Measurements from ENCODE around the gene E4F1. TPM values are rescaled to one million over a fixed set of nuclear protein-coding genes. Genes with fewer than 3 reads are reported as not detected.

E4F1 gene
- total RNA-seq, result 10 to 100 TPM; 39.5 to 41.2 TPM
- polyA plus RNA-seq, result 10 to 100 TPM in 2 of 3 donors, 1 to 10 TPM in 1; 8.7 to 19.2 (median 10.9) TPM
- 49.6 to 103 (median 74.4) reads per million in 6 experiments for total RNA-seq

- peak; percentile 95 to 97 for ATAC-seq
- H3K4me1 Mint-ChIP-seq, result peaks cover 0 to 26% (median 13%) of the 10 kb centered on the region in 4 donors
- no peaks in the 10 kb centered on the region for H3K27me3 Mint-ChIP-seq
- peak; percentile 92 to 99 (median 98) for DNase-seq
- H3K36me3 Mint-ChIP-seq, result peaks cover 0 to 18% (median 6%) of the 10 kb centered on the region in 3 donors
- H3K4me3 Mint-ChIP-seq, result peak within 1 kb of the TSS; percentile 79 to 93 (median 88)
- POLR2A ChIA-PET, result interaction anchor here (0.7 to 2.0 kb wide), 6 partner anchors 9 to 290 kb away, joined by 4 to 13 read pairs (median 4); partner anchors contain the start of genes ECI1, MLST8, PGP and TRAF7
- peak within 1 kb of the TSS; percentile 51 to 95 (median 90) for H3K27ac Mint-ChIP-seq
- H3K9me3 Mint-ChIP-seq, result no peaks in the 10 kb centered on the region
Measured at GRCh38 chr16:2223221-2223941, at the start of gene E4F1. Gene E4F1 (plus strand): TSS chr16:2223591. CDS start chr16:2223614, 23 bp downstream.

GRCh38 chr16:2173916-2174315, 49.5 kb upstream of the E4F1 start:
- ATAC-seq (no peak), DNase-seq (no peak)
- no peaks in the 10 kb centered on the region for H3K4me1 Mint-ChIP-seq
- POLR2A ChIA-PET, result interaction anchor here (1.2 kb wide), 1 partner anchor 19 kb away, joined by 3 read pairs; the partner anchor contains the start of gene TRAF7
- H3K4me3 Mint-ChIP-seq, result no peak overlapping the region
- peaks cover 0 to 18% (median 1%) of the 10 kb centered on the region in 3 donors for H3K36me3 Mint-ChIP-seq
- no peaks in the 10 kb centered on the region for H3K27me3 Mint-ChIP-seq
- H3K9me3 Mint-ChIP-seq, result no peaks in the 10 kb centered on the region
- H3K27ac Mint-ChIP-seq, result no peak overlapping the region

DNA sequence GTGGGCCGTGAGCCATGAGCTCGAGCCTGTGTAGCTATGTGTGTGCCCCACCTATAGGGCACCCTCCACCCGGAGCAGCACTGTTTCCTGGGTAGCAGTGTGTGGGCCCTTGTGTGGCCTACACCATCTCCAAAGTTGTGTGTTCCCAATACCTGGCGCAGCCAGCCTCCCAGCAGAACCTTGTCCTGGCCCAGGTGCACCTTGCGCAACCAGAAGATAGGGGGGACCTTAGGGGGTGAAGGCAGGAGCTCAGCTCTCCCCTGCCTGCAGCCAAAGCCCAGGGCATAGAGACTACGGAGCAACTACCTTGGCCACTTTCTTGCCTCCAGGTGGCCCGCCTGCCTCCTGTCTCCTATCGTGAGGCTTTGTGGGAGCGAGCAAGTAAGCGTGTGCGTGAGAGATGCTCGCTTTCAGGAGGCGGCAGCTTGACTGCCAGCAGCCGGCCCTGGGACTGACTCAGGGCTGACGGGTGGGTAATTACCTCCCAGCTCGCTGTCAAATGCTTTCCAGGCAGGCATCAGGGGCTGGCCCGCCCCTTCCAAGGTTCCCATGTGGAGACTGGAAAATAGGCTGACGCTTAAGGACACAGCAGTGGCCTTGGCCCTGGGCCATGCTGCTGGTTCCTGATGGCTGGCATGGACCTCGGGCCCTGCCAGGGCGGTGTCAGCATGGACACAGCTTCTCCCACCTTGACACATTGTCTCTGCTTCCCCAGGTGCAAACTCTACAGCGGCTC, 48.8 kb upstream of the E4F1 start:
- no peak overlapping the region for H3K27ac Mint-ChIP-seq
- ATAC-seq, result no peak

DNA sequence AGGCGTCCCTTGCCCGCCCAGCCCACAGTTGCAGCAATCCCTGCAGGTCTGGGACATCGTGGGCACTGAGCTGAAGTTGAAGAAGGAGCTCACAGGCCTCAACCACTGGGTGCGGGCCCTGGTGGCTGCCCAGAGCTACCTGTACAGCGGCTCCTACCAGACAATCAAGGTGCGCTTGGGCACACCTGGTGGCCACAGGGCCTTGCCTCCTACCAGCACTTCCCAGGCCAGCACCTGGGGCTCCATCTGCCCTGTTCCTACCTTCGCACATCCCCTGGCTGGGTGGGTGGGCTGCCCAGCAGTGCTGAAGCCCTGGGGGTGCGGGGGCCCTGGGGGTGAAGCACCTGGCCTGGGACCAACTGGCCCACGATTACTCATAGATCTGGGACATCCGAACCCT, 47.9 kb upstream of the E4F1 start:
- Mint-ChIP-seq H3K9me3 (no peaks in the 10 kb centered on the region), H3K36me3 (peaks cover 0 to 18% (median 1%) of the 10 kb centered on the region in 3 donors), H3K4me3 (no peak overlapping the region), H3K4me1 (no peaks in the 10 kb centered on the region), H3K27ac (peak overlapping the region in 1 of 10 donors; percentile 29), H3K27me3 (no peaks in the 10 kb centered on the region)
- POLR2A ChIA-PET, result no interaction called here
- ATAC-seq (no peak), DNase-seq (no peak)

More for the DNA sequence above, 48.8 kb upstream of the E4F1 start:
- DNase-seq, result no peak
- Mint-ChIP-seq H3K4me3 (no peak overlapping the region), H3K4me1 (no peaks in the 10 kb centered on the region), H3K27me3 (no peaks in the 10 kb centered on the region), H3K9me3 (no peaks in the 10 kb centered on the region), H3K36me3 (peaks cover 0 to 18% (median 1%) of the 10 kb centered on the region in 3 donors)
- POLR2A ChIA-PET, result interaction anchor here (1.2 kb wide), 1 partner anchor 19 kb away, joined by 3 read pairs; the partner anchor contains the start of gene TRAF7

DNA sequence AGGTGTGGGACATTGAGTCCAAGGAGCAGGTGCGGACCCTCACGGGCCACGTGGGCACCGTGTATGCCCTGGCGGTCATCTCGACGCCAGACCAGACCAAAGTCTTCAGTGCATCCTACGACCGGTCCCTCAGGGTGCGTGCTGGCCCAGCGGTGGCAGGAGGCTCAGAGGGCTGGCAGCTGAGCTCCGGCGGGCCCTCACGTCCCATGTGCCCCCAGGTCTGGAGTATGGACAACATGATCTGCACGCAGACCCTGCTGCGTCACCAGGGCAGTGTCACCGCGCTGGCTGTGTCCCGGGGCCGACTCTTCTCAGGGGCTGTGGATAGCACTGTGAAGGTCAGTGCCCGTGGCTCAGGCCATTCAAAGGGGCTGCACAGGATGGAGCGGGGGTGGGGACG, 47.3 kb upstream of the E4F1 start:
- Mint-ChIP-seq H3K4me1 (no peaks in the 10 kb centered on the region), H3K9me3 (no peaks in the 10 kb centered on the region), H3K4me3 (no peak overlapping the region), H3K36me3 (peaks cover 0 to 18% (median 1%) of the 10 kb centered on the region in 3 donors), H3K27ac (no peak overlapping the region), H3K27me3 (no peaks in the 10 kb centered on the region)
- ATAC-seq (no peak), DNase-seq (no peak)
- POLR2A ChIA-PET, result no interaction called here

DNA sequence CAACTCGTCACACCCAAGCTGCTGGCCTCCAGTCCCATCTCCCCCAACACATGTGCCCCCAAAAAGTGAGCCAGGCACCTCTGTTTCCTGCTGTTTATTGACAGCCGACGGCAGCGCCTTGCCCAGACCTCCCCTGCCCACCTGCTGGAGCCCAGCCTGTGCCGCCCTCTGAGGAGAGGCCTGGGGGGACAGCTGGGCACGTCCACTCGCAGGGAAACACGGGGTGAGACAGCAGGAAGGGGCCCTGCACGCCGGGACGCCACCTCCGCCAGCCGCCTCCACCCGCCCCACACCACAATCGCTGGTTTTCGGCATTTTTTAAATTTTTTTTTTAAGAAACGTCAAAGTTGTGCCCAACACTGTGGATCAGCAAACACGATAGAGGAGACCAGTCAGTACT, 46.3 kb upstream of the E4F1 start:
- no peak overlapping the region for H3K27ac Mint-ChIP-seq
- DNase-seq (no peak), ATAC-seq (no peak)
- no peak overlapping the region for H3K4me3 Mint-ChIP-seq
- peaks cover 0 to 18% (median 1%) of the 10 kb centered on the region in 3 donors for H3K36me3 Mint-ChIP-seq
- POLR2A ChIA-PET, result no interaction called here
- H3K27me3 Mint-ChIP-seq, result no peaks in the 10 kb centered on the region
- no peaks in the 10 kb centered on the region for H3K9me3 Mint-ChIP-seq
- peaks cover 0 to 3% (median 0%) of the 10 kb centered on the region in 4 donors for H3K4me1 Mint-ChIP-seq

DNA sequence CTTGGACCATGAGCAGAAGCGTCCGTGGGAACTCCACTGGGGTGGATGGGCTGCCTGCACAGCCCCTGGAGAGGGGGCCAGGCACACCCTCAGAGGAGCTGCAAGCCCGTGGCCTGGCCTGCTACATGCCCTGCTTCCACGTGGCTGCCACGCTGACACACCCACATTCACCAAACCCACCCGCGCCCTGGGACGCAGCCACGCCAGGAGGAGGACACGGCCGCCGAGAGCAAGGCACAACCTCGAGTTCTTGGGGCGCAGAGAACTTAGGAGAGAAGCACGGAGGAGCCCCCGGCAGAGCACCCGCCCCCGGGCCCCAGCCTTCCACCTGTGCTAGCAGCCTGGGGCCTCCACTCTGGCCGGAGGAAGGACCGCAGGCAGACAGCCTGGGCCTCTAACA, 45.8 kb upstream of the E4F1 start:
- H3K27me3 Mint-ChIP-seq, result no peaks in the 10 kb centered on the region
- POLR2A ChIA-PET, result no interaction called here
- no peak for ATAC-seq

DNA sequence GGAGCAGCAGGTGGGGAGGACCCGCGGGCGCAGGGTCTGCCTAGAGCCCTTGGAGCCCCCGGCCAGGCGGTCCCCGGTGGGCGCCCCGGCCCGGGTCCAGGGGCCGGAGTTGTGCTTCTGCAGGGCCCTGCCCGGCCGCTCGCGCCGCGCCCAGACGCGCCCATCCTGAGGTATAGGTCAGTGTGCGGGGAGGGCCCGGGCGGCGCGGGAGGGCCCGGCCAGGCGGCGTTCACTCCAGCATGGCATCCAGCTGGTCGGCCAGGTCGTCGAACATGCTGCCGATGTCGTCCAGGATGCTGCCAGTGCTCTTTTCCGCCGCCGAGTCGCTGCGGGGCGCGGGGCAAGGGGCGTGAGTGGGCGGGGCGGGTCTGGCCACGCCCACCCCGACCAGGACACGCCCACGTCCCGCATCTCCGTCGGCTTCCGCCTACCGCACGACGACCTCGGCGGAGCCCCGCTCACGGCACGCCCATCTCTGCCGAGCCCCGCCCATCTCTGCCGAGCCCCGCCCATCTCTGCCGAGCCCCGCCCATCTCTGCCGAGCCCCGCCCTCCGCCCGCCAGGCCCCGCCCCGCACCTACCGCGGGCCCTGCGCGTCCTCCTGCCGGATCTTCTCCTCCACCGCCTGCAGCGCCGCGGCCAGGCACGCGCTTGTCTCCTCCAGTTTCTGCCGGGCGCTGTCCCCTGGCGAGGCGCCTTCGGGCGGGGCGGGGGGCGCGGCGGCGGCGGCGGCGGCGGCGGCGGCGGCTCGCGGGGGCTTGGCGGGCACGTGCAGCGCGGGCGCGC, 44.9 kb upstream of the E4F1 start:
- H3K27me3 Mint-ChIP-seq, result no peaks in the 10 kb centered on the region
- POLR2A ChIA-PET, result no interaction called here

More for the DNA sequence above, 45.8 kb upstream of the E4F1 start:
- Mint-ChIP-seq H3K4me1 (peaks cover 0 to 6% (median under 1%) of the 10 kb centered on the region in 4 donors), H3K36me3 (peaks cover 0 to 18% (median 1%) of the 10 kb centered on the region in 3 donors), H3K4me3 (no peak overlapping the region), H3K27ac (no peak overlapping the region), H3K9me3 (no peaks in the 10 kb centered on the region)
- no peak for DNase-seq

DNA sequence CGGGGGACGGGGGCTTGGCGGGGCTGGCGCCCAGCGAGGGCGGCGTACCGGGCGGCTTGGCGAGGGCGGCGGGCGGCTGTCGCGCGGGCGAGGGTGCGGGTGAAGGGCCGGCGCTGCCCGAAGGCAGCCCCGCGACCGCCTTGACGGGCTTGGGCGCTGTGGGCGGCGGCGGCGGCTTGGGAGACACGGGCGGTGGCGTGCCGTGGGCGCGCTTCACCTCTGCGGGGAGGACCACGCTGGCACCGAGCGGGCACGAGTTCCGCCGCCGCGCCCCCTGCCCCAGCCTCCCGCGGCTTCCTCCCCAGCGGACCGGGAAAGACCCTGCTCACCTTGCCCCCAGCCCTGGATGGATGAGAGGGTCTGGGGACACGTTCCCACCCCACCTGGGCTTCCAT, 44.3 kb upstream of the E4F1 start:
- no peaks in the 10 kb centered on the region for H3K9me3 Mint-ChIP-seq
- DNase-seq (no peak), ATAC-seq (peak; percentile 9 to 20)
- H3K4me1 Mint-ChIP-seq, result peaks cover 0 to 6% (median under 1%) of the 10 kb centered on the region in 4 donors
- H3K4me3 Mint-ChIP-seq, result no peak overlapping the region
- POLR2A ChIA-PET, result no interaction called here
- no peak overlapping the region for H3K27ac Mint-ChIP-seq
- H3K36me3 Mint-ChIP-seq, result peaks cover 0 to 13% (median 1%) of the 10 kb centered on the region in 3 donors
- no peaks in the 10 kb centered on the region for H3K27me3 Mint-ChIP-seq

More for the DNA sequence above, 44.9 kb upstream of the E4F1 start:
- Mint-ChIP-seq H3K9me3 (no peaks in the 10 kb centered on the region), H3K4me1 (peaks cover 0 to 6% (median under 1%) of the 10 kb centered on the region in 4 donors), H3K36me3 (peaks cover 0 to 16% (median 1%) of the 10 kb centered on the region in 3 donors), H3K27ac (no peak overlapping the region), H3K4me3 (no peak overlapping the region)
- DNase-seq (peak in 8 of 10 donors; percentile 18 to 45 (median 31)), ATAC-seq (peak; percentile 80 to 84)

- no peaks in the 10 kb centered on the region for H3K9me3 Mint-ChIP-seq
- peaks cover 0 to 6% (median under 1%) of the 10 kb centered on the region in 4 donors for H3K4me1 Mint-ChIP-seq
- POLR2A ChIA-PET, result no interaction called here
- DNase-seq (no peak), ATAC-seq (no peak)
- H3K27me3 Mint-ChIP-seq, result peaks cover 0 to 1% (median 0%) of the 10 kb centered on the region in 5 donors
- H3K4me3 Mint-ChIP-seq, result no peak overlapping the region
- H3K36me3 Mint-ChIP-seq, result peaks cover 0 to 12% (median 1%) of the 10 kb centered on the region in 3 donors
- no peak overlapping the region for H3K27ac Mint-ChIP-seq
Measured at GRCh38 chr16:2179576-2179975, 43.8 kb upstream of the E4F1 start.

DNA sequence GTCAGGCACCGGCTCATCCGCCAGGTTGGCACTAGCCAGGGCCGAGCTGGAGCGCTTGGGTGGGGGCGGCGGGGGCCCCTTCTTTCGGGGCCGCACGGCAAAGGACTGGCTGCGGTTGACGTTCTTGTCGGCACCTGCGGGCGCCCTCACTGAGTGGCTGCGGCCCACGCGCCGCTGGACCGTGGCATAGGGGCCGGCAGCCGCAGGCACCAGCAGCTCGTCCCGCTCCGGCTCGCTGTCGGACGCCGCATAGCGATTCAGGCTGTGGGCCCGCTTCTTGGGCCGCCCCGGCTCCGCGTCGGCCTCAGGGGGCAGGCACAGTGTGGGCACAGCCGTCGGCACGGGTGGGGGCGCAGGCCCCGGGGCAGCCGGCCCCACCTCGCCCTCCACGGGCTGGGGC, 42.9 kb upstream of the E4F1 start:
- POLR2A ChIA-PET, result no interaction called here
- H3K4me3 Mint-ChIP-seq, result no peak overlapping the region
- H3K4me1 Mint-ChIP-seq, result peaks cover 0 to 6% (median under 1%) of the 10 kb centered on the region in 4 donors

More for the DNA sequence above, 42.9 kb upstream of the E4F1 start:
- no peak for DNase-seq
- Mint-ChIP-seq H3K9me3 (no peaks in the 10 kb centered on the region), H3K36me3 (peaks cover 0 to 6% (median 1%) of the 10 kb centered on the region in 3 donors), H3K27ac (no peak overlapping the region), H3K27me3 (peaks cover 0 to 1% (median 0%) of the 10 kb centered on the region in 5 donors)
- ATAC-seq, result no peak
